HUDEP-2 (cell line): Measurements from ENCODE around the gene TSTD1.
A peak's percentile ranks its signal among the peaks of the same experiment; 100 is the strongest.

ENCODE experiments used
- DNase-seq, 76 experiments: peaks; one replicate each; lab custom pipeline; 2025; ENCODE audit not compliant: unreplicated experiment in 76 of 76; lab: John Stamatoyannopoulos, UW

Gene TSTD1, protein sequence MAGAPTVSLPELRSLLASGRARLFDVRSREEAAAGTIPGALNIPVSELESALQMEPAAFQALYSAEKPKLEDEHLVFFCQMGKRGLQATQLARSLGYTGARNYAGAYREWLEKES

DNA sequence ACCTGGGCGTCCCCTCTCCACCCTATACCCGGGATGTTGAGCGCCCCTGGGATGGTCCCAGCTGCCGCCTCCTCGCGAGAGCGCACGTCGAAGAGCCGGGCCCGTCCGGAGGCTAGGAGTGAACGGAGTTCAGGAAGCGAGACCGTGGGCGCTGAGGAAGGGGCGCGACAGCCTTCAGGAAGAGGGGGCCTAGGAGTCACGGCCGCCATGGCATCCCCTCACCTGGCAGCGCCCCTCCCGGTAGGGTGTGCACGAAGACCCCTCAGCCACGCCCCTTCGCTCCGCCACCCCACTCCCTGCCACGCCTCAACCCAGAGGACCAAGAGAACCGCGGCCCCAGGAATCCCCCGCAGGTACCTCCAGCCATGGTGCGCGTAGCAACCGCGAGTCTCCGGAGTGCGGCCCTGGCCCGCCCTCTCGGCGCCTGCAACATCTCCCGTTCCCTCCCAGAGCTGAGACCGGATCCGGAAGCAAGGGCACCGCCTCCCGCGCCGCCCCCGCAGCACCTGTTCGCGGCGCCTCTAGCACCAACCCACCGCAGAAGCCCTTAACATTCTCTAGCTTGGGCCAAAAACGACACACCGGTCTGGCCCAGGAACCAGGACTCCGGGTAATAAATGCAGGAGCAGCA is at the start of gene TSTD1:
TSS of gene TSTD1 (minus strand) at position 442 of the 631 bp plus-strand sequence. CDS start at position 367, 75 bp downstream.
- peak in 67 of 76 experiments; percentile 3 to 79 (median 53) for DNase-seq

DNA sequence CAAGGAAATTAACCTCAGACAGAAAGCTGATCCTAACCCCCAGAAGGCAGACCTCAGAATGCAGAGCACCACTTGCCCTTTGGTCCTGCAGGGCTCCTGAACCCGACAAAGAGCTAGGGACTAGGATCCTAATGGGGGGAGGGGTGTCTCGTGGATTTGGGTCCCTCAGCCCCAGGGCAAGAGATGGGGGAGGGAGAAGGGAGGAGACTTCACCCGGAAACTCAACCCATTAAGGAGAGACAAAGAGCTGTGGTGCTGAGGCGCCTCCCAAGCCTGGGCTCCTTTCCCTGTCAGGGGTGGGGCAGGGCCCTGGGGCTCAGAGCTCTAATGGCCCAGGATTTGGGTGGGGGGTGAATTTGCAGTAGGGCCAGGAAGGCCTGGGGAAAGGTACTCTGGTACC is 47.7 kb upstream of the TSTD1 start:
- DNase-seq = no peak

DNA sequence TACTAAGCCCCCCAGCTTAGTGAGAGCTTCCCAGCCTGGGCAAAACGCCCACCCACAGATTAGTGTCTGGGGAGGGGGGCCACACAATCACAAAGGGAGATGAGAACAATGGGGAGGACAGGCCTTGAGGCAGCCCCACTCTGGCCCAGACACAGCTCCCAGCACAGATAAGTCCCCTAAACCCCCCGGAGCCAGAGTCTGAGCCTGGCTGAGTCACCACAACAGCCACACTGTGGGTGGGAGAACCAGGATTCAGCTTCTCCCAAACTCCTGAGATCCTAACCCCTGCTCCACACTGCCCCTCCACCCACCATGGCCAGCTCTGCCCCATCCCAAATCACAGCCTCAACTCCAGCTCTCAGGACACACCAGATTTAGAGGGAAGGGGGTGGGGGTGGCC is 46.4 kb upstream of the TSTD1 start:
- DNase-seq = no peak

DNA sequence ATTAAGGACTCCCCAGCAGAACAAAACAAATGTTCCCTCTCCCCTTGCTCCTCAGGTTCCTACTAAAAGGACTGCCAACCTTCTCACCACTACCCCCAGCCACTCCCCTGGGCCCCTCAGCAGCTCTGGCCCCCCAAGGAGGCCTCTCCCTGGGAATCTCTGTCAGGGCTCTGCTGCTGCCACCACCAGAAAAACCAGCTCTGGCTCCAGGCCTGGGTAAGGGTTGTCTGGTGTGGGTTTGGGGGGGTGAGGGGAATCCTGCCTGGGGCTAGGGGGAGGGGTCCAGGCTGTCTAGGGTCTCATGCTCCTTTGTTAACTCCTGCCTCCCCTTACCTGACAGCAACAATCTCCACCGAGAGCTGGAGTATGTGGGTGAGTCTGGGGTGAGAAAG is 45.8 kb upstream of the TSTD1 start:
- no peak for DNase-seq

DNA sequence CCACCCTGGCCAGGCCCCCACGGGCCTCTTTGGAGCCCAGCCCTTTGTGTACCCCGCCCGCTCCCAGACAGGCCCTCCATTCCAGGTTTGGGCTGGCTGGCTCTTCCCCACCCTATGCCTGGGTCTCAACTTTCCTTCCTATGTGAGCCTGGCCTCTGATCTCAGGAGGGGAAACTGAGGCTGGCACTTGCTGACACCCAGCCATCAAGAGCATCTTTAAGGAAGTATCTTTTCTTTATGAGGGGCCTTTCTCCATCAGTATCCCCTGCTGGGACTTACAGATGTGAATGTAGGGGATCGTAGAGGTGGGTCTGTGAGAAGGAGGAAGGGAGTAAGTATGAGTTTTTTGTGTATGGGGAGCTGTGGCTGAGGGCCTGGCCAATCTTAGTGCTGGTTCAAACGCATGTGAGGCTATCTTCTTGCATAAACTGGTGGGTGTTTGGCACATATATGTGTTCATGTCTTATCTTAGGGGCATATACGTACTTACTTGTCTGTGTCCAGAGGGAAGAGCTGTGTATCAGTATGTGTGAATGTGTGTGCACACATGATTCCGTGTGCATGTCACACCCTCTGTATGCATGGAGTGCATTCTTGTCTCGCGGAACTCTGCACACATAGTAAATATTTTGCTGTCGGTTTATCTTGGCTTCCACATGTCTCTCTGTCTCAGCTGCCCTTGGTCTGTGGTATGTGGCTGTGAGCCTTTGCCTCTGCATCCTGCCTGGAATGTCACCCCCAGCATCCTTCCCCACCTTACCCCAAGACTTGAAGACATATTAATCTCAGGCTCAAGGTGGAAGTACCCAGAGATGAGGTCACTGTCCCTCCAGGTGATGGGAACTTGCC is 45.2 kb upstream of the TSTD1 start:
- no peak for DNase-seq

DNA sequence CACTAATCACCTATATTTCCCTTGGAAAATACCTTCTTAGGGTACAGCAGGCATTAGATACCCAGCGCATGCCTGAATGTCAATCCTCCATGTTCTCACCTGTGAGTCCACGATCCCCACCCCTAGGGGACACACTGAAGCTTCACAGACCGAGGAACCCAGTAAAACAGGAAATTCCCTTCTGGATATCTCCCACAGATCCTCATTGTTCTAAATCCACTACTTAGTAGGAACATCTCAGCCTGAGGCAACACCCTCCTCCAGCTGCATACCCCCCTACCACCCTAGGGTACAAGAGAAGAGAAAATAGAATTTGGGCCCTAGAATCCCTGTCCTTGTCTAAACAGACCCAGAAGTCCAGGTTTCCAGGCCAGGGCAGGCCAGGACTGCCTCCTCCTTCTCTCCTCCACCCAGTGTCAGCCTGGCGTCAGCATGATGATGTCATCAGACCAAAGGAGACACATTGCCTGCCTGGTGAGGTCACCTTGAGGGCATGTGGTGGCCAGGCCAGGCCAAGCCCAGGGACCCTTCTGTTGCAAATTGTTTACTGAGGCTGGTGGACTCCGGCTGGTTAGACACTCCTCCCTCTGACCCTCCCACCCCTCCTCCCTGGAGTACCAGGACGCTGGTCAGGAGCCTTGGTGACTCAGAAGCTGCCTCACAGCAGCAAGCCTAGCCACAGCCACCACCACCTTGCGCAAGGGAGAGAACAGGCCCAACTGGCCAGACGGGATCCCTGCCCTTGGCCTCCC is 44.4 kb upstream of the TSTD1 start:
- peak in 23 of 76 experiments; percentile 2 to 54 (median 32) for DNase-seq

DNA sequence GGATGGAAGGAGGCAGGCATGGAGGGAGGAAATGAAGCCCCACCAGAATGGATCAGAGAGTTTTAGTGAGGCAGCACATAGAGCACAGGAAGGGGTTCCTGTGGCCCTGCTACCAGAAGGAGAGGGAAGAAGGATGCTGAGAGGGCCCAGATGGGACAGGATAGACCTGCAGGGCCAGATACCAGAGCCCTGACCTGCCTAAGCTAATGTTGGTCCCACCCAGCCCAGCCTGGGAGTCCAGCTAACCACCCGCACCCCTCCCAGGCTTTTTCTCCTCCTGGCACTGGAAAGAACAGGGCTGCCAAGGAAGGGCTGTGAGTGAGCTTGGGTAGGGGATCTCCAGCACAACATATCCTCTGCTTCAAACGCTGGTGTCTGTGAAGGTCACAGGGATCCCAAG is 43.7 kb upstream of the TSTD1 start:
- DNase-seq = no peak

DNA sequence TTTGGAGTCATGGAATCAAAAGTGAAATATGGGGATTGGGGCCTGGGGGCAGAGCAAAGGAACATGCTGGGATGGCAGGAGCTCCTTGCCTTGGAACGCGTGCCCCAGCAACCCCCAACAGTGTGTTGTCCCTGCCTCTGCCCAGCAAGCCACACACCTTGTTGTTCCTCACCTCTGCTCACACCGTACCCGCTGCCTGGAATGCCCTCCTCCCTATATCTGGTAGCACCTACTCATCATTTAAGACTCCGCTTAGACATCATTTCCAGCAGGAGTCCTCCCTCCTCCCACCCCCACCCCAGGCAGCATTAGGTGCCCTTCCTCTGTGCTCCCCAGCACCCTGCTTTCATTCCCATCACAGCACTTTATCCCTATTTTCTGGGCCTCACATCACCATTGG is 42.8 kb upstream of the TSTD1 start:
- DNase-seq = no peak

DNA sequence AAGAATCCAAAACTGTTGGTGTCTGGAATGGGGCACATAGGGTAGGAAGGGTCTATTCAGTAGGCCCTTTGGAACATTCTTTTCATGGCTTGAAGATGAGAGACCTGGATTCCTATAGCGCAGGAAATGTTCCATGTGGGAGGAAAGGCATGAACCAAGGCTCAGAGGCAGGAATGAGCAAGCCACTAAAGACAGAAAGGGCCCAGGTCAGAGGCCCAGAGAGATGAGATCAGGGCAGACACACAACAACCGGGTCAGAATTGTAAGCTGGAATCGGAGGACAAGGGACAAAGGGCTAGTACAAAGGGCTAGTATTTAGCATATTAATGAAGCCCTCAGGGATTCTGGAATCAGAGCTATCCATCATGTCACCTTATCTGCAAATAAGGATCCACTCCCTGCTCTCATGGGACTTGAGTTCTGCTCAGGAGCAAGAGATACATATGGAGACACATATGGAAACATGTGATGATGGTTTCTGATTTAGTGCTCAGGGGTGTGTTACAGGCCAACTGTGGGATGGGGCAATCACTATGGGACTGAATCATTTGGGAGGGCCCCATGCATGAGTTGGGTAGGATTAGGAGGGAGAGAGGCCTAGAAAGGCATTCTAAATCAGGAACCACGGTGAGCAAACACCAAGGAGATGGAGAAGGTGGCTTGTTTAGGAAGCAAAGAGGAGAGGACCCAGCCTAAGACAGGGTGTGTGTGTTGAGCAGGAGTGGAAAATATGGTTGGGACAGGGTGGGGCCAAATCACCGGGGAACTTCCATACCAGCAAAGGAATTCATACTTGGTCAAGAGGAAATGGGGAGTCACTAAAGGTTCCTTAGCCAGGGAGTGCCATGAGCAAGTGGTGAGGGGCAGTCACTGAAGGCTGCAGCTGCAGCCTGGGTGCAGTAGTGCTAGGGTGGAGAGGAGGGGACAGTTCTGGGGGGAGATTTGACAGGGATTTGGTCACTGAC is 42.0 kb upstream of the TSTD1 start:
- no peak for DNase-seq

DNA sequence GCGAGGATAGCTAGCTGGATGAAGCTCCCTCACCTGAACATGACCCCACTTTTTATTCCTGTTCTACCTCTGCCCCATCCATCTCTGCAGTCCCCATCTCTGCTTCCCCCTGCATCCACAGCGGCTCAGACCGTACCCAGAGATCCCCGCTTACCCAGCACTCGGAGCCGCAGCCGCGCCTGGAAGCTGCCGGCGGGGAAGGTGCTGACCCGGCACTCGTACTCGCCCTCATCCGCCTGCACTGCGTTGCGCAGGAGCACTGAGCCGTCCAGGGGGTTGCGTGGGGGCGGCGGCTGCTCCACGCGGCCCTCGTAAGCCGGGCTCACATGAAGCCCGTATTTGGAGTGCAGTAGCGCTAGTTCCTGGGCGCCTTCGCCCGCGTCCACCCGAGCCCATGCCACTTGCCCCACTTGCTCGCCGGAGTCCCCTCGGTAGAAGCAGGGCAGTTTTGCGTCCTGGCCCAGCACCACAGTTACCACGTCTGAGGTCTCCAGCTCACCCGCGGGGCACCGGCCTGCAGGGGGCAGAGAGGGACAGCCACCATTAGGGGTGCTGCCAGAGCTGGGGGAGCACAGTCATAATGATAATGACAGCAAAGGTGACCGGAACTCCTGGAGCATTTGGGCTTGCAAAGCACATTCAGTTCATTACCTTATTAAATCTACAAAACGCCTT is 40.8 kb upstream of the TSTD1 start:
- DNase-seq = no peak

DNA sequence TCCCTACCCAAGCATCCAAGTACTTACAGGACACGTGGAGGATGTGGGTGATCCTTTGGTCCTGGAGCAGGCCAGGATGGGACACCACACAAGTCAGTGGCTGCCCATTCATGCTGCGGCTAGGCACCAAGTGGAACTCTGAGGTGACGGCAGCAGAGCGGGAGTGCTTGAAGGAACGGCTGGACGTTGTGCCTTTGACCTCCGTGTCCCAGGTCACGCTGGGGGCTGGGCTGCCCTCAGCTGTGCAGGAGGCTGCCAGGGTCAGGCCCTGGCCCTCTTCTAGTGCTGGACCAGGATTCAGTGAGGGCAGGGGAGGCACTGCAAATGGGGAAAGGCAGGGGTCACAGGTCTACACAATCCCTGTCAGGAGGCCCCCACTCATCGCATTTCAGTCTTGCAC is 38.7 kb upstream of the TSTD1 start:
- DNase-seq = no peak

DNA sequence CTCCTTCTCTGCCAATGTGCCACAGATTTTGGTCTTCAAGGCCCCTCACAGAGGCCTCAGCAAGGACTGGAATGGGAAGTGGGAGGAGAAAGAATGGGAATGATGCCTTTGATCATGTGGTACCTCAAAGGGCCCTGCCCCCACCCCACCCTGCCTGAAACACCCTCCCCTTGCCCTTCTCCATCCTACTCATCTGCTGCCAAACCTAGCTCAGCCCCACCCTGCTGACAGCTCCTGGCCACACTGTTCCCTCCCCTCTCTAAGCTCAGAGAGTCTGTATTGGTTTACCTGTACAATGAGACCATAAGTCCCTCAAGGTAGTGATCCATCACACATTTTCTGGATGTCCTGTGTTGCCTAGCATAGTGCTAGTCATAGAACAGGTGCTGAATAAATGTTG is 37.6 kb upstream of the TSTD1 start:
- DNase-seq = no peak

DNA sequence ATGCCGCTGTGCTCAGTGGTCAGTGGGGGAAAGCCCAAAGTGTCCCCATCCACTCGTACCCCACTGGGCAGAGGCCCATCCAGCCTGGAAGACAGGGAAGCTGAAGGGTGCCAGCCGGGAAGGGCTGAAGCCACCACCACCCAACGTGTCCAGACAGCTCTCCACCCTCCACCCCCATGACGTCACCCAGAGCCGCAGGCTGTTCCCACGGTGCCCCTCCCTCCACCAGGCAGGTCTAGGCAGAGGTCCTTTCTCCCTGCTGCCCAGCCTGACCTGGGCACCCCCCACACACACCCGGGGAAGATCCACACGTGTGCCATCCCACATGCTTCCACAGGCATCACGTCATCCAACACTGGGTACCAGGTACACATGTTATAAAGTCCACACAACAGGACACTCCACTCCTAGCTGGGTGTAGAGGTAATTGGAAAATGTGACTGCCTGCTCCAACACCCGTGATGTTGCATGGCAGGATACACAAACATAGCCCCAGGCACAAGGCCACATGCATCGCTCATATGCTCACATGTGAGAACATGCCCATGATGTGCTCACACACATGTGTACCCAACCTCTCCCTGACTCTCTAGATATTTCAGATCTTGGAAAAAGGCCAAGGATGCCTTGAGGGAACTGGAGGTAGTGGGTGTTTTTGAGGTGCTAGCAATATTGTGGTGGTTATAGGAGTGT is 36.1 kb upstream of the TSTD1 start:
- peak in 1 of 76 experiments; percentile 9 for DNase-seq

DNA sequence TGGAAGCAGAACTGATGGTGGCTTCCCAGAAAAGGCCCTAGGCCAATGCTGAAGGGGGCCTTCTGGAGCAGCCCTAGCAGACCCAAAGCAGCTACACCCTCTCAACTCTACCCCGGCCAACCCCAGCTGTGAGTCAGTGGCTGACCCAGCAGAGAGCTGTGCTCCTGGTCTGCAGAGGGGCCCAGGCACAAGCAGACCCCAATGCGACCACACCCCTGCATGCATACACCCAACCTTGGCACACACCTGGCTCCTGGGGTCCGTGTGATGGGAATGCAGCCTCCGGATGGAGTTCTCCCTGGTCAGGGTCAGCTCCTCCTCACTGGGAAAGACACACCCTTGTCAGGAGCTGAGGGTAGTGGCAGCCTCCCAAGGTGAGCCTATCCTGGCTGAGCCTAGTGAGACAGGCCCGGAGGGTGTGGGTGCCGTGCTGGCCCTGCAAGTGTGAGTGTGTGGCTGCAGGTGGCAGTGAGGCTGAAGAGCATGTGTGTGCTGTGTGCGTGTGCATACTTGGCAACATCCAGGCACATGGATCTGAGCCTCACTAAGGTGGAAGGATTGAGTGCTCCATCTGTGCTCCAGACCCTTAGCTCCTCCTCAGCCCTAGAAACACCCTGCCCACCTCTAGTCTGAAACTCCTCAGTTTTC is 34.8 kb upstream of the TSTD1 start:
- DNase-seq = peak in 1 of 76 experiments; percentile 2

DNA sequence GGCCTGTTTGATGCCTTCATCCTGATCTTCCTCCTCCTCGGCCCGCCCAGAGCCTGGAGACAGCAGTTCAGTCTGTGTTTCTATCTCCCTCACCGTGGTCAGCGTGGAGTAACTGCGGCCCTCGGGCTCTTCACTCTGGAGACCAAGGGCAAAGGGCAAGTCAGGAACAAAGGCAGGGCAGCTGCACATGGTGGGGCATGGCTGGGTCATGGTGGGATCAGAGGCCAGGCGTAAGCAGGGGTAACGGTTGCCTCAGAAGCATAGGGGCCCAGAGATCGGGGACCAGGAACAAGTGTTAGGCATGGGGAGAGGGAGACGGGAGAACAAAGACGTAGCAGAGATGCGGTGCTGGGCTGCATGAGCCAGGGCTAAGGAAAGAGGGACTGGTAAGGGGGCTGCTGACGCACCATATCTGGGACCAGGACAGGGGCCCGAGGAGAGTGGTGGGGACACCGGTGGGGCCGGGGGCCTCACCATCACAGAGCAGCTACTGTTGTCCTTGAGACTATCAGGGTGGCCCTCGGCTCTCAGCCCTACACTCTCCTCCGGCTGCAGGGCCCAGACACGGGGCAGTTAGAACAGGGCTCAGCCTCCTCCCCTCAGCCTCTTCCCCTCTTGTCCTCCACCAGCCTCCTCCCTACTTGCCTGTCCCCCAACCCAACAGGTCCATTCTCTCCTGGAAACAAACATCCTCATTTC is 34.1 kb upstream of the TSTD1 start:
- DNase-seq = no peak

DNA sequence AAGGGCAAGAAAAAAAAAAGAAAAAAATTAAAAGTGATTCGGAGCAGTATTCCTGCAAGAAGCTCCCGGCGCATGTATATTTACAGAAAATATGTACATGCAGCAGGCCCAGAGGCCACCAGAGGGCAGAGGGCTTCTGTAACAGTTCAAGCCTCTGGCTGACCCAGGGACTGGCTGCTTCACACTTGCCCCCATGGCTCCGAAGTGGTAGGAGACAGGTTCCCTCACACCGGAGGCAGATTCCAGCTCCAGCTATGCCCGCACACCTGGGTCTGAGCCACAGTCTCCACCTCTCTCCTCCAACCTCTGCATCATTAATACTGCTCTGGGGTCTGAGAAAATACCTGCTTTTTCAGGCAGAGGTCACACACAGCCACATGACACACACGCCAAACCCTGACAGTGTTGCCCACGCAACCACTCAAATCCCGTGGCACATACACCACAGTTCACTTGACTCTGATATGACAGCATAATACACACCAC is 33.2 kb upstream of the TSTD1 start:
- peak in 48 of 76 experiments; percentile 5 to 63 (median 30) for DNase-seq

DNA sequence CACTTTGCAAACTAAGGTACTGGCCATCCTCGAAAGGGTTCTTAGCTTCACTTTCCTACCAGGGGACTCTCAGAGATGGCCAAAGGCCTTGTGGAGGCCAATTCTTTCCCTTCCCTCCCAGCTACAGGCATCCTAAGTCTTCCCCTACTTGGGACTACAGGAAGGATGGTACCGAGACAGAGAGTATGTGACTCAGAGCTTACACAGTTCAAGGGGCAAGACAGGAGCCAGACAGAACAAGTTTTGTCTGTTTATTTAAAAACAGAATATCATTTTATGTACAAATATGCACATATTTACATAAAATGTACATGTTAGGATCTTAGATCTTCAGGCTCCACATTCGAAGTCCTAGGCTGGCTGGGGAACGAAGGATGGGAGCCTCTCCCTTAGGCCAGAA is 32.0 kb upstream of the TSTD1 start:
- no peak for DNase-seq
